ENCODE results near the gene RHBDF2.

DNA sequence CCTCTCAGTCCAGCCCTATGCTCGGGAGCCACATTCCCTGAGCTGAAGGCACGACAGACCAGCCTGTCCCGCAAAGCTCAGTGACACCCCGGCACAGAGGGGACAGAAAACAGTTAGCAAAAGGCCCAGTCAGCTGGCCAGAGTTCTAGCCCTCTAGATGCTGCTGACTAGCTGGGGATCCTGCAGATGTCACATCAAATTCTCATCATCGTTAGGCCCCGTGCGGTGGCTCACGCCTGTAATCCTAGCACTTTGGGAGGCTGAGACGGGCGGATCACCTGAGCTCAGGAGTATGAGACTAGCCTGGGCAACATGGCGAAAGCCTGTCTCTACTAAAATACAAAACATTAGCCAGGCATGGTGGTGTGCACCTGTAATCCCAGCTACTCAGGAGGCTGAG lies 65.5 kb downstream of the RHBDF2 start:
- TF ChIP-seq, protein P1, sequence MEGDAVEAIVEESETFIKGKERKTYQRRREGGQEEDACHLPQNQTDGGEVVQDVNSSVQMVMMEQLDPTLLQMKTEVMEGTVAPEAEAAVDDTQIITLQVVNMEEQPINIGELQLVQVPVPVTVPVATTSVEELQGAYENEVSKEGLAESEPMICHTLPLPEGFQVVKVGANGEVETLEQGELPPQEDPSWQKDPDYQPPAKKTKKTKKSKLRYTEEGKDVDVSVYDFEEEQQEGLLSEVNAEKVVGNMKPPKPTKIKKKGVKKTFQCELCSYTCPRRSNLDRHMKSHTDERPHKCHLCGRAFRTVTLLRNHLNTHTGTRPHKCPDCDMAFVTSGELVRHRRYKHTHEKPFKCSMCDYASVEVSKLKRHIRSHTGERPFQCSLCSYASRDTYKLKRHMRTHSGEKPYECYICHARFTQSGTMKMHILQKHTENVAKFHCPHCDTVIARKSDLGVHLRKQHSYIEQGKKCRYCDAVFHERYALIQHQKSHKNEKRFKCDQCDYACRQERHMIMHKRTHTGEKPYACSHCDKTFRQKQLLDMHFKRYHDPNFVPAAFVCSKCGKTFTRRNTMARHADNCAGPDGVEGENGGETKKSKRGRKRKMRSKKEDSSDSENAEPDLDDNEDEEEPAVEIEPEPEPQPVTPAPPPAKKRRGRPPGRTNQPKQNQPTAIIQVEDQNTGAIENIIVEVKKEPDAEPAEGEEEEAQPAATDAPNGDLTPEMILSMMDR (conservative IDR thresholded peaks at IDR 0.05; ENCODE audit: low read length): no peak
- TF ChIP-seq EZH2phosphoT487 (IDR thresholded peaks at IDR 0.05; ENCODE audit: borderline replicate concordance, low read depth, low read length): no peak
